Large intestine (tissue), 3 donors: ENCODE results near the gene ZC3H7B. TPM values are rescaled to one million over a fixed set of nuclear protein-coding genes. Genes with fewer than 3 reads are reported as not detected.

ENCODE experiments used
- DNase-seq, 2 donors: peaks; one replicate each; pipeline versions ENCODE4 v3.0.0 to v3.0.0-alpha.2; 2013
- H3K27ac ChIP-seq: one replicate; pipeline ENCODE4 v1.5.1; 2013; ENCODE audit warnings: low read length
- H3K27me3 ChIP-seq: 2 replicates; pipeline ENCODE4 v1.6.1; 2013; ENCODE audit warnings: low read length; ENCODE audit not compliant: control insufficient read depth, insufficient read depth
- H3K36me3 ChIP-seq: 2 replicates; pipeline ENCODE4 v1.6.1; 2013; ENCODE audit warnings: low read length; ENCODE audit not compliant: control insufficient read depth, insufficient read depth
- H3K4me1 ChIP-seq: one replicate; pipeline ENCODE4 v1.6.1; 2013; ENCODE audit warnings: low read length; ENCODE audit not compliant: control insufficient read depth, insufficient read depth
- H3K4me3 ChIP-seq: one replicate; pipeline ENCODE4 v1.5.1; 2013; ENCODE audit warnings: low read length
- H3K9me3 ChIP-seq: one replicate; pipeline ENCODE4 v1.6.1; 2013; ENCODE audit warnings: mild to moderate bottlenecking, low read depth, low read length, moderate library complexity; ENCODE audit not compliant: control insufficient read depth
- WGBS: methylation state at CpG from one replicate; pipeline ENCODE4 v1.1.5; 2013; ENCODE audit warnings: low lambda C conversion rate; ENCODE audit not compliant: insufficient coverage; 5-methylcytosine and 5-hydroxymethylcytosine counted together
- polyA plus RNA-seq: library from polyadenylated mRNA; unstranded; fragments of 120-200 nt; gene quantifications from one replicate; pipeline ENCODE4 v1.2.1, GENCODE V29; 2013

ZC3H7B gene
- polyA plus RNA-seq, 1 donor = 58.0 TPM

GRCh38 chr22:41377846-41378245 lies 76.5 kb downstream of the ZC3H7B start:
- Histone ChIP-seq H3K27me3 (no peaks in the 10 kb centered on the region), H3K36me3 (no peaks in the 10 kb centered on the region), H3K9me3 (no peaks in the 10 kb centered on the region), H3K27ac (no peak overlapping the region), H3K4me1 (peaks cover 16% of the 10 kb centered on the region), H3K4me3 (no peak overlapping the region)
- DNase-seq = no peak
- no CpG with 5 or more reads among the region's 6 CpGs for WGBS

- WGBS = no CpG with 5 or more reads among the region's 22 CpGs
Observed at GRCh38 chr22:41380993-41381328, 79.6 kb downstream of the ZC3H7B start.

GRCh38 chr22:41381329-41382097 lies 80.2 kb downstream of the ZC3H7B start, which contains the start of gene TEF:
TEF (plus strand) TSS chr22:41381942; CDS start chr22:41382045, 103 bp downstream.
- H3K9me3 ChIP-seq = no peaks in the 10 kb centered on the region
- H3K27me3 ChIP-seq = no peaks in the 10 kb centered on the region
- H3K4me1 ChIP-seq = peaks cover 19% of the 10 kb centered on the region
- no peaks in the 10 kb centered on the region for H3K36me3 ChIP-seq
- peak within 1 kb of the TSS; percentile 65 for H3K4me3 ChIP-seq
- peak; percentile 99 for DNase-seq
- WGBS = no CpG with 5 or more reads among the region's 84 CpGs
- peak within 1 kb of the TSS; percentile 99 for H3K27ac ChIP-seq

More at GRCh38 chr22:41380993-41381328, 79.6 kb downstream of the ZC3H7B start:
- peak; percentile 72 to 88 for DNase-seq
- Histone ChIP-seq H3K27ac (peak overlapping the region; percentile 99), H3K27me3 (no peaks in the 10 kb centered on the region), H3K36me3 (no peaks in the 10 kb centered on the region), H3K4me1 (peaks cover 19% of the 10 kb centered on the region), H3K9me3 (no peaks in the 10 kb centered on the region), H3K4me3 (peak overlapping the region; percentile 65)

- Histone ChIP-seq H3K27ac (peak overlapping the region; percentile 99), H3K4me1 (peaks cover 19% of the 10 kb centered on the region), H3K27me3 (no peaks in the 10 kb centered on the region), H3K9me3 (no peaks in the 10 kb centered on the region), H3K36me3 (peaks cover under 1% of the 10 kb centered on the region), H3K4me3 (peak overlapping the region; percentile 52)
- no CpG with 5 or more reads among the region's 35 CpGs for WGBS
- DNase-seq = peak; percentile 37 to 59
Observed at GRCh38 chr22:41382098-41382578, 80.8 kb downstream of the ZC3H7B start.

- WGBS = no CpG with 5 or more reads among the region's 19 CpGs
- Histone ChIP-seq H3K27ac (no peak overlapping the region), H3K36me3 (peaks cover 5% of the 10 kb centered on the region), H3K27me3 (no peaks in the 10 kb centered on the region), H3K4me1 (peaks cover 19% of the 10 kb centered on the region), H3K9me3 (no peaks in the 10 kb centered on the region), H3K4me3 (peak overlapping the region; percentile 52)
- no peak for DNase-seq
Observed at GRCh38 chr22:41382610-41383009, 81.3 kb downstream of the ZC3H7B start.

GRCh38 chr22:41383085-41383484 lies 81.8 kb downstream of the ZC3H7B start:
- H3K4me1 ChIP-seq = peaks cover 19% of the 10 kb centered on the region
- no peak for DNase-seq
- H3K36me3 ChIP-seq = peaks cover 7% of the 10 kb centered on the region
- WGBS = 100% methylated on average over 3 of the region's 5 CpGs
- no peaks in the 10 kb centered on the region for H3K9me3 ChIP-seq
- peak overlapping the region; percentile 52 for H3K4me3 ChIP-seq
- H3K27me3 ChIP-seq = no peaks in the 10 kb centered on the region
- no peak overlapping the region for H3K27ac ChIP-seq

GRCh38 chr22:41384128-41384527 lies 82.8 kb downstream of the ZC3H7B start:
- Histone ChIP-seq H3K27me3 (no peaks in the 10 kb centered on the region), H3K4me3 (no peak overlapping the region), H3K4me1 (peaks cover 19% of the 10 kb centered on the region), H3K9me3 (no peaks in the 10 kb centered on the region), H3K27ac (no peak overlapping the region), H3K36me3 (peaks cover 13% of the 10 kb centered on the region)
- no peak for DNase-seq

- Histone ChIP-seq H3K36me3 (peaks cover 22% of the 10 kb centered on the region), H3K4me3 (no peak overlapping the region), H3K27me3 (no peaks in the 10 kb centered on the region), H3K9me3 (no peaks in the 10 kb centered on the region), H3K4me1 (peaks cover 5% of the 10 kb centered on the region), H3K27ac (no peak overlapping the region)
- WGBS = no CpG with 5 or more reads among the region's 7 CpGs
- DNase-seq = no peak
Observed at GRCh38 chr22:41387341-41387740, 86.0 kb downstream of the ZC3H7B start.

- DNase-seq = no peak
- Histone ChIP-seq H3K4me3 (no peak overlapping the region), H3K27ac (no peak overlapping the region), H3K9me3 (no peaks in the 10 kb centered on the region), H3K27me3 (no peaks in the 10 kb centered on the region), H3K4me1 (peaks cover 8% of the 10 kb centered on the region), H3K36me3 (peaks cover 39% of the 10 kb centered on the region)
- WGBS = no CpG with 5 or more reads among the region's 11 CpGs
Observed at GRCh38 chr22:41394012-41394356, 92.7 kb downstream of the ZC3H7B start.

- Histone ChIP-seq H3K27ac (no peak overlapping the region), H3K4me3 (no peak overlapping the region), H3K9me3 (no peaks in the 10 kb centered on the region), H3K4me1 (peaks cover 8% of the 10 kb centered on the region), H3K36me3 (peaks cover 32% of the 10 kb centered on the region), H3K27me3 (no peaks in the 10 kb centered on the region)
- no peak for DNase-seq
- 94% methylated on average over 6 of the region's 37 CpGs for WGBS
Observed at GRCh38 chr22:41395531-41396240, 94.4 kb downstream of the ZC3H7B start.
